ENCODE results near the gene SUN1. TPM values are rescaled to one million over a fixed set of nuclear protein-coding genes. Genes with fewer than 3 reads are reported as not detected.

SUN1 gene
- total RNA-seq, 2 experiments from 2014 or later, result 83.4 to 105 TPM

DNA sequence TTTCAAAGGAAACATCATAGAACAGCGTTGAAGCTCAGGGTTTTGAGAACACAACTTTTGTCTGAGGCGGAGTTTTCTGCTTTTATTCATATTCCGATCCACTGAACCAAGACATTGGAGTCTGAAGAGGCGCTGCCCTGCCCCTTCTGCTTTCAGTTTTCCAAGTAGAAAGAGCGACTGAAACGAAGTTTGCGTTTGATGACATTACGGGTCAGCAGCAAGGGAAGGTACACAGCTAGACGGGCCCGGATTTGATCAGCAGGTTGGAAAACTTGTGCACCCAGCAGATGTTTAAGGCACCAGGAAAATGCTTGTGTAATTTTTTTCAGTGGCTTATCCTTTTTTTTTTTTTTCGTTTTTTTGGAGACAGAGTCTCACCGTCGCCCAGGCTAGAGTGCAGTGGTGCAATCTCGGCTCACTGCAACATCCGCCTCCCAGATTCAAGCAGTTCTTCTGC lies 720 bp downstream of the SUN1 start:
- H3K27ac ChIP-seq (ENCODE audit: low read depth, low read length, poor library complexity, severe bottlenecking), result no peak overlapping the region
- no peaks in the 10 kb centered on the region for H3K9me2 ChIP-seq (ENCODE audit: insufficient read depth, low read length)
- no peaks in the 10 kb centered on the region for H4K20me1 ChIP-seq (ENCODE audit: insufficient read depth, low read length)
- POLR2A ChIA-PET, result no interaction called here
- no TSS peak for BruUV-seq (replicated peaks)
- peaks cover 31% of the 10 kb centered on the region for H3K79me2 ChIP-seq (ENCODE audit: insufficient read depth, low read depth, low read length)
- no peak overlapping the region for H3K4me2 ChIP-seq (ENCODE audit: low read length)
- H3K36me3 ChIP-seq (ENCODE audit: insufficient read depth, low read length), result peaks cover 11% of the 10 kb centered on the region; the same call in 1 of the 2 replicates
- no peaks in the 10 kb centered on the region for H3K9me3 ChIP-seq (ENCODE audit: low read length)
- H3K4me3 ChIP-seq (ENCODE audit: low read depth, low read length, poor library complexity, severe bottlenecking), result no peak overlapping the region
- CTCF ChIA-PET (ENCODE audit: unreplicated experiment), result no interaction called here
- no peaks in the 10 kb centered on the region for H3K4me1 ChIP-seq (ENCODE audit: insufficient read depth, low read length, poor library complexity, severe bottlenecking)
- TF ChIP-seq, protein P1, sequence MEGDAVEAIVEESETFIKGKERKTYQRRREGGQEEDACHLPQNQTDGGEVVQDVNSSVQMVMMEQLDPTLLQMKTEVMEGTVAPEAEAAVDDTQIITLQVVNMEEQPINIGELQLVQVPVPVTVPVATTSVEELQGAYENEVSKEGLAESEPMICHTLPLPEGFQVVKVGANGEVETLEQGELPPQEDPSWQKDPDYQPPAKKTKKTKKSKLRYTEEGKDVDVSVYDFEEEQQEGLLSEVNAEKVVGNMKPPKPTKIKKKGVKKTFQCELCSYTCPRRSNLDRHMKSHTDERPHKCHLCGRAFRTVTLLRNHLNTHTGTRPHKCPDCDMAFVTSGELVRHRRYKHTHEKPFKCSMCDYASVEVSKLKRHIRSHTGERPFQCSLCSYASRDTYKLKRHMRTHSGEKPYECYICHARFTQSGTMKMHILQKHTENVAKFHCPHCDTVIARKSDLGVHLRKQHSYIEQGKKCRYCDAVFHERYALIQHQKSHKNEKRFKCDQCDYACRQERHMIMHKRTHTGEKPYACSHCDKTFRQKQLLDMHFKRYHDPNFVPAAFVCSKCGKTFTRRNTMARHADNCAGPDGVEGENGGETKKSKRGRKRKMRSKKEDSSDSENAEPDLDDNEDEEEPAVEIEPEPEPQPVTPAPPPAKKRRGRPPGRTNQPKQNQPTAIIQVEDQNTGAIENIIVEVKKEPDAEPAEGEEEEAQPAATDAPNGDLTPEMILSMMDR (conservative IDR thresholded peaks at IDR 0.05; ENCODE audit: low read length), result no peak
- no peak for TF ChIP-seq EZH2phosphoT487 (IDR thresholded peaks at IDR 0.05; ENCODE audit: borderline replicate concordance, low read depth, low read length)
- intact Hi-C loops (cut with micrococcal nuclease; ENCODE audit: unreplicated experiment), result no loop called here
- H2AFZ ChIP-seq (ENCODE audit: low read length), result no peak overlapping the region
- no peak for DNase-seq (ENCODE audit: low spot score)

DNA sequence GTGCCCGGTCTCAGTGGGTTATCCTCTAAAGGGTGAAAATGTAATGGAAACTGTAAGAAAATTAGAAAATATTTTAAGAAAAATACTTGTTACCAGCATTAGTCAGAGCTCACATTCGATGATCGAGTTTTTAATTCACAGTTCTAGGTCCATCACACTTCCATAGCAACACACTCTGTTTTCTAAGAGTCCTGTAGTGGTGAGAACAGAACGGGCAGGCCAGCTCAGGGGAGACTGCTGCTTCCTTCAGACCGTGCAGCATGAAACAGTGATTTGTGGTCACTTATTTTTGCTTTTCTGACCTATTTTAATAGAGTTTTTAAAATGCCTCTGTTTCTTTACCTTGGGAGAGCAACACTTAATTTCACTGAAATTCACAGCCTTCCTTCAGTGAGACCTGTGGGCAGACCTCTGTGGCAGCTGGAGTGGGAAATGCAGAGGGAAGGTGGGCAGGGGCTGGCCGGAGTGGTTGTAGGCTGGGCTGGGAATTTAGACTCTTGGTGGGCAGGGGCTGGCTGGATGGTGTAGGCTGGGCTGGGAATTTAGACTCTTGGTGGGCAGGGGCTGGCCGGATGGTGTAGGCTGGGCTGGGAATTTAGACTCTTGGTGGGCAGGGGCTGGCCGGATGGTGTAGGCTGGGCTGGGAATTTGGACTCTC lies 1.5 kb downstream of the SUN1 start:
- Histone ChIP-seq H3K4me2 (ENCODE audit: low read length) (no peak overlapping the region), H4K20me1 (ENCODE audit: insufficient read depth, low read length) (no peaks in the 10 kb centered on the region), H3K27ac (ENCODE audit: low read depth, low read length, poor library complexity, severe bottlenecking) (no peak overlapping the region), H2AFZ (ENCODE audit: low read length) (no peak overlapping the region), H3K79me2 (ENCODE audit: insufficient read depth, low read depth, low read length) (peaks cover 25% of the 10 kb centered on the region), H3K4me3 (ENCODE audit: low read depth, low read length, poor library complexity, severe bottlenecking) (no peak overlapping the region), H3K9me2 (ENCODE audit: insufficient read depth, low read length) (no peaks in the 10 kb centered on the region), H3K4me1 (ENCODE audit: insufficient read depth, low read length, poor library complexity, severe bottlenecking) (no peaks in the 10 kb centered on the region), H3K9me3 (ENCODE audit: low read length) (no peaks in the 10 kb centered on the region), H3K36me3 (ENCODE audit: insufficient read depth, low read length) (peaks cover 15% of the 10 kb centered on the region; the same call in 1 of the 2 replicates)
- BruUV-seq (replicated peaks), result no TSS peak
- TF ChIP-seq, protein P1 (conservative IDR thresholded peaks at IDR 0.05; ENCODE audit: low read length), result no peak
- no peak for TF ChIP-seq EZH2phosphoT487 (IDR thresholded peaks at IDR 0.05; ENCODE audit: borderline replicate concordance, low read depth, low read length)
- intact Hi-C loops (cut with micrococcal nuclease; ENCODE audit: unreplicated experiment), result no loop called here
- ChIA-PET CTCF (ENCODE audit: unreplicated experiment) (no interaction called here), POLR2A (no interaction called here)
- no peak for DNase-seq (ENCODE audit: low spot score)

DNA sequence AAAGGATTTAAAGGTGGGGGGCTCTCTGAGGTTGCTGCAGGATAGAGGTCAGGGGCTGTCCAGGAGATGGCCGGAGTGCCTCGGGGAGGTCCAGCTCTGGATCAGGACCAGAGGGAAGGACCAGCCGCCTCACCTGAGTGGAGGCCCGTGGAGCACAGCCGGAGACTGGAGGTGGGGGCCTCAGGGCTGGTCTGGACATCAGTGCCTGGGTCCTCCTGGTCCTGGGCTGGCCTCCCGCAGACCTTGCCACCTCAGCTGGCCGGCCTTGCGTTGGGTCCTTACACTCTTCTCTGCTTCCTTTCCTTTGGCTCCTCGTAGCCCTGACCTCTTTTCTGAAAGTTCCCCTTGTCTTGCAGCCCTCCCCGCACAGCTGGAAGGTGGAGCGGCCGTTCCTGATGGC lies 2.0 kb downstream of the SUN1 start:
- BruUV-seq (replicated peaks), result no TSS peak
- Histone ChIP-seq H4K20me1 (ENCODE audit: insufficient read depth, low read length) (no peaks in the 10 kb centered on the region), H3K79me2 (ENCODE audit: insufficient read depth, low read depth, low read length) (peaks cover 20% of the 10 kb centered on the region), H3K36me3 (ENCODE audit: insufficient read depth, low read length) (peaks cover 21% of the 10 kb centered on the region; the same call in 1 of the 2 replicates), H3K9me2 (ENCODE audit: insufficient read depth, low read length) (no peaks in the 10 kb centered on the region), H3K4me2 (ENCODE audit: low read length) (no peak overlapping the region), H3K4me1 (ENCODE audit: insufficient read depth, low read length, poor library complexity, severe bottlenecking) (no peaks in the 10 kb centered on the region), H3K9me3 (ENCODE audit: low read length) (no peaks in the 10 kb centered on the region), H3K27ac (ENCODE audit: low read depth, low read length, poor library complexity, severe bottlenecking) (no peak overlapping the region), H3K4me3 (ENCODE audit: low read depth, low read length, poor library complexity, severe bottlenecking) (no peak overlapping the region), H2AFZ (ENCODE audit: low read length) (no peak overlapping the region)
- DNase-seq (ENCODE audit: low spot score), result no peak
- intact Hi-C loops (cut with micrococcal nuclease; ENCODE audit: unreplicated experiment), result no loop called here
- ChIA-PET CTCF (ENCODE audit: unreplicated experiment) (no interaction called here), POLR2A (no interaction called here)
- no peak for TF ChIP-seq EZH2phosphoT487 (IDR thresholded peaks at IDR 0.05; ENCODE audit: borderline replicate concordance, low read depth, low read length)
- TF ChIP-seq, protein P1 (conservative IDR thresholded peaks at IDR 0.05; ENCODE audit: low read length), result no peak
